Renal pelvis (tissue), 3 donors: ENCODE measurements around the gene EXOC4. TPM values are rescaled to one million over a fixed set of nuclear protein-coding genes. Genes with fewer than 3 reads are reported as not detected.

ENCODE experiments used
- polyA plus RNA-seq, 3 donors: library from polyadenylated mRNA; unstranded; fragments of 120-200 nt; gene quantifications; one replicate each; pipeline ENCODE4 v1.2.1, GENCODE V29; 2013; ENCODE audit not compliant: insufficient read length in 3 of 3

The EXOC4 gene
- polyA plus RNA-seq, 3 donors: 66.8 to 69.1 (median 67.4) TPM

Other genes with a start within 250 kb of the EXOC4 start
- gene CHCHD3, start 171.0 kb upstream of the EXOC4 start, polyA plus RNA-seq: 10 to 100 TPM; 69.8 to 84.0 (median 76.4) TPM